ENCODE measurements around the gene HOXD3. TPM values are rescaled to one million over a fixed set of nuclear protein-coding genes. Genes with fewer than 3 reads are reported as not detected.

HOXD3 gene
- total RNA-seq, 5 donors from 2014 or later (not counting 1 experiment from before 2014, with no cell fraction given): 0.44 TPM; not detected in 4

DNA sequence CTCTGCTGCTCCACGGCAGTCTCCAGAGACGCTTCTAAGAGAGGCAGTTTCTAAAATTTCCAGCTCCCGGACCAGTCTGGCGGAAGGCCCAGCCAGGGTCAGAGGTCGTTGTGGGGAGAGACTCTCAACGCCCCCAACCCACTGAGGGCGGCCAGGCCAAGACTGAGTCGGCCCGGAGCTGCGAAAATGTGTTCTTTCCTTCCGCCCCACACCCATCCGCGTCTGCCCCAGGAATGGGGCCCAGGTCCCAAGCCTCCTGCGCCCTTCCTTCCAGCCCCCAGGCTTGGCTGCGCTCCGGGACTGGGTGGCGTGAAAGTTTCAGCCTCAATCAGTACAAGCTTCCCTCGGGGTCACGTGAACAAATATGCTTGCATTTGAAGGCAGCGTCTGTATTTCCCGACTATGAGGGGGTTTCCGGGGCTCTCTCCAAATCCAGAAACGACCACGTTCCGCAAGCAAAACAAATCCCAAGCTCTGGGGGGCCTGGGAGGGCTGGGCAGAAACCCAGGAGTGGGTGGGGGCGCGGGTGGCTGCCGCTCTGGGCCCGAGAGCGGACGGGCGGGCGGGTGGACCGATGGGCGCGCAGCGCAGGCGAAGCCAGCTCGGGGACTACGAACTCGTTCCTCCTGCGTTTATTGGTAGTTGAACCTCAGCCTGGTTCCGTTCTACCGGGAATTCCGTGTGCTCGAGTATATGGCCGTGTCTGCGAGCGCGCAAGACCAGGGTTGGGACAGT, 3.3 kb downstream of the HOXD3 start:
- no peak for ATAC-seq (replicated peaks in 1 of 4)
- Histone ChIP-seq H3K27ac (ENCODE audit: low read length) (no peak overlapping the region), H3K4me3 (ENCODE audit: control insufficient read depth in 1 of 2, extremely low read depth in 1 of 2, low read length in 1 of 2) (no peak overlapping the region), H3K36me3 (ENCODE audit: control insufficient read depth in 2 of 2, extremely low read depth in 1 of 2, insufficient read depth in 1 of 2, low read length in 1 of 2) (no peaks in the 10 kb centered on the region), H3K4me1 (ENCODE audit: control insufficient read depth in 1 of 2, extremely low read depth in 1 of 2, insufficient read depth in 2 of 2, low read length in 2 of 2) (peaks cover 2 to 34% of the 10 kb centered on the region in 2 experiments), H3K27me3 (replicated peaks in 1 of 2; ENCODE audit: control insufficient read depth in 2 of 2, extremely low read depth in 1 of 2, insufficient read depth in 2 of 2, low read length in 1 of 2) (peaks cover 30 to 94% of the 10 kb centered on the region in 2 experiments), H3K9me3 (no peaks in the 10 kb centered on the region)
- H3K9me3 Mint-ChIP-seq: peaks cover 0 to 5% (median 4%) of the 10 kb centered on the region in 3 donors
- CTCF ChIA-PET: interaction anchor here in 1 of 2 donors (0.9 kb wide), 1 partner anchor 33 kb away, joined by 3 read pairs; no protein-coding TSS in a partner anchor
- no peak for DNase-seq
- no peak overlapping the region for H3K27ac Mint-ChIP-seq
- peaks cover 19 to 27% (median 22%) of the 10 kb centered on the region in 3 donors for H3K4me1 Mint-ChIP-seq
- POLR2A ChIA-PET: interaction anchor here (0.5 to 0.6 kb wide), 5 partner anchors 9 to 365 kb away, joined by 3 to 11 read pairs (median 6); partner anchors contain the start of gene HOXD4 (in 1 of the 2)
- no peaks in the 10 kb centered on the region for H3K36me3 Mint-ChIP-seq
- peak overlapping the region in 1 of 3 donors; percentile 15 for H3K4me3 Mint-ChIP-seq
- 14% methylated on average over 44 of the region's 50 CpGs for WGBS (ENCODE audit: insufficient coverage)
- peaks cover 60 to 84% of the 10 kb centered on the region in 2 donors for H3K27me3 Mint-ChIP-seq

DNA sequence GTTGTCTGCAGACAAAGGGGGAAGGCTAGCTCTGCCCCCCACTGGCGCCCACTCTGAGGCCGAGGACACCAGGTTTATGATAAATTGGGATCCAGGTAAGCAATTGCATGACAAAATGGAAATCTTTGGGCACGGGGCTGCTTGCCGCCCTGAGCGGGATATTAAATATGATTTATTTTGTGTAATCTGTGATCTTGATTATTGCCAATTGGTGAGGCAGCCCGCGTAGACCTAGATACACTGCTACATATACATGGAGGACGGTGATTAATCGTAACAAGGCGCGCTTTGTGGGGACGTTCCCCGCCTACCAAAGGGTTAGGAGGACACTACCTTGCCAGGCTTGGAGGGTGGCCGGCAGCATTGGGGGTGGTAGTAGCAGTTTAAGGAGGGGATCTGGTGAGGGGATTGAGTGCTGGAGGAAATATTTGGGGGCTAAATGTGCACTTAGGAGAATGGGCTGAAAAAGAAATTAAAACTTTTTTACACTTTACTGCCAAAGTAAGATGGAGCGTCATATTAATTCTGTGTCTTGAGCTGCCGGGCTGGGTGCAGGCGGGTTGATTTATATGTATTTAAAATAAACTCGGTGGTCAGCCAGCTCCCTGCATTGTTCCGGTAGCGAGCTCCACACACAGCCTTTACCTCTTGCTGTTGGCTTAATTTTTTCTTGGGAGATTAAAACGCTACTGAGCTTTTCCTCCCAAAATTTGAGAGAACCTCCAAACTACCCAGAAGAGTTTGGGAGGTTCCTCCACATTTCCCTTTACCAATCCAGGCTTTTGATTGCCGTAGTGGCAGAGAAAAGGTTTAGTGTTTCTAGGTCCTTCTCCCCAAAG, 4.1 kb downstream of the HOXD3 start:
- WGBS (ENCODE audit: insufficient coverage): 25% methylated on average over 14 of the region's 22 CpGs
- Mint-ChIP-seq H3K4me3 (peak overlapping the region in 1 of 3 donors; percentile 15), H3K27me3 (peaks cover 60 to 86% of the 10 kb centered on the region in 2 donors), H3K36me3 (no peaks in the 10 kb centered on the region), H3K9me3 (peaks cover 0 to 5% (median 4%) of the 10 kb centered on the region in 3 donors), H3K27ac (no peak overlapping the region), H3K4me1 (peaks cover 19 to 27% (median 22%) of the 10 kb centered on the region in 3 donors)
- ChIA-PET POLR2A (interaction anchor here (0.5 to 0.6 kb wide), 2 partner anchors 11 to 77 kb away, joined by 3 to 6 read pairs; no protein-coding TSS in a partner anchor), CTCF (interaction anchor here in 1 of 2 donors (1.6 kb wide), 1 partner anchor 34 kb away, joined by 4 read pairs; no protein-coding TSS in a partner anchor)
- no peak overlapping the region for H3K27ac ChIP-seq (ENCODE audit: low read length)
- DNase-seq (no peak), ATAC-seq (replicated peaks in 1 of 4) (no peak)
- H3K4me3 ChIP-seq (ENCODE audit: control insufficient read depth in 1 of 2, extremely low read depth in 1 of 2, low read length in 1 of 2): no peak overlapping the region
- no peaks in the 10 kb centered on the region for H3K36me3 ChIP-seq (ENCODE audit: control insufficient read depth in 2 of 2, extremely low read depth in 1 of 2, insufficient read depth in 1 of 2, low read length in 1 of 2)
- H3K27me3 ChIP-seq (replicated peaks in 1 of 2; ENCODE audit: control insufficient read depth in 2 of 2, extremely low read depth in 1 of 2, insufficient read depth in 2 of 2, low read length in 1 of 2): peaks cover 28 to 92% of the 10 kb centered on the region in 2 experiments
- H3K9me3 ChIP-seq: no peaks in the 10 kb centered on the region
- H3K4me1 ChIP-seq (ENCODE audit: control insufficient read depth in 1 of 2, extremely low read depth in 1 of 2, insufficient read depth in 2 of 2, low read length in 2 of 2): peaks cover 2 to 36% of the 10 kb centered on the region in 2 experiments

DNA sequence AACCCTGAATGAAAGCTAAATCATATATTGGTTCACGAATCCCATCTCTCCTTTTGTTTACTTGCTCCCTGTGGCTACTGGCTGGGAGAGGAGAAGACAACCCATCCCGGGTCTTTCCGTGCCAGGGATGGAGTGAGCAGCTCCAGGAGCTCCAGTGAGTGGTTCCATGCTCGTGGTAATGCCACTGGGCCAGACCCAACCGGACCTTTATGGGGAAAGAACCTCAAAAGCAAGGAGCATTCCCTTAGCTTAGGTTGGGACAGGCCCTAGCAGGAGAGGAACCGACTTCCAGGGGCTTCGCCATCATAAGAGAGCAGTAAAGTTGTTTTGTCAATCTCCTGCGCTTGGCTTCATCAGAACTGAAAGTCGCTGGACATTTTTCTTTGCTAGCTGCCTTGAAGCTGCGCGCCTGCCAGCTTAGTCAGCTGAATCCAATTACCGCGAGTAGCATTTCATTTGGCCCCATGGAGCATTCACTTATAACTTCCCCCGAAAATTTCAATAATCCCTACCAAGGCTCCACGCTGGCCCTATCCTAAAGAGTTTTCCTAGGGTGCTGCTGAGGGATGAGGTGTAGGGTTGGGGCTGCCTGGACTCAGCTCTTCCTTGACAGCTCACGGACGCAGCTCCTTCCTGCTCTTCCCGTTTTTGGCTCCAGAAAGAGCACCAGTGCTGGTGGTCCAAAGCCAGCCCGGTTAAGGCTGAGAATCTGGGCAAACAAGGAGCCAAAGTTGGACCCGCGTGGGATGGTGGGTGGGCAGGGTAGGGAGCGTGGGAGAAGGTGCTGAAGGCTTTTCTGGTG, 4.9 kb downstream of the HOXD3 start:
- Mint-ChIP-seq H3K36me3 (no peaks in the 10 kb centered on the region), H3K9me3 (peaks cover 0 to 5% (median 4%) of the 10 kb centered on the region in 3 donors), H3K4me3 (no peak overlapping the region), H3K27ac (no peak overlapping the region), H3K27me3 (peaks cover 64 to 85% of the 10 kb centered on the region in 2 donors), H3K4me1 (peaks cover 16 to 27% (median 22%) of the 10 kb centered on the region in 3 donors)
- no peaks in the 10 kb centered on the region for H3K9me3 ChIP-seq
- H3K36me3 ChIP-seq (ENCODE audit: control insufficient read depth in 2 of 2, extremely low read depth in 1 of 2, insufficient read depth in 1 of 2, low read length in 1 of 2): no peaks in the 10 kb centered on the region
- ChIA-PET CTCF (interaction anchor here (0.7 to 1.6 kb wide), 2 partner anchors 34 to 890 kb away, joined by 3 to 4 read pairs; no protein-coding TSS in a partner anchor), POLR2A (no interaction called here)
- H3K27me3 ChIP-seq (replicated peaks in 1 of 2; ENCODE audit: control insufficient read depth in 2 of 2, extremely low read depth in 1 of 2, insufficient read depth in 2 of 2, low read length in 1 of 2): peaks cover 31 to 84% of the 10 kb centered on the region in 2 experiments
- H3K27ac ChIP-seq (ENCODE audit: low read length): no peak overlapping the region
- no peak for DNase-seq
- 10% methylated on average over 15 of the region's 22 CpGs for WGBS (ENCODE audit: insufficient coverage)
- H3K4me1 ChIP-seq (ENCODE audit: control insufficient read depth in 1 of 2, extremely low read depth in 1 of 2, insufficient read depth in 2 of 2, low read length in 2 of 2): peaks cover 2 to 36% of the 10 kb centered on the region in 2 experiments
- no peak overlapping the region for H3K4me3 ChIP-seq (ENCODE audit: control insufficient read depth in 1 of 2, extremely low read depth in 1 of 2, low read length in 1 of 2)
- ATAC-seq (replicated peaks in 1 of 4): no peak

DNA sequence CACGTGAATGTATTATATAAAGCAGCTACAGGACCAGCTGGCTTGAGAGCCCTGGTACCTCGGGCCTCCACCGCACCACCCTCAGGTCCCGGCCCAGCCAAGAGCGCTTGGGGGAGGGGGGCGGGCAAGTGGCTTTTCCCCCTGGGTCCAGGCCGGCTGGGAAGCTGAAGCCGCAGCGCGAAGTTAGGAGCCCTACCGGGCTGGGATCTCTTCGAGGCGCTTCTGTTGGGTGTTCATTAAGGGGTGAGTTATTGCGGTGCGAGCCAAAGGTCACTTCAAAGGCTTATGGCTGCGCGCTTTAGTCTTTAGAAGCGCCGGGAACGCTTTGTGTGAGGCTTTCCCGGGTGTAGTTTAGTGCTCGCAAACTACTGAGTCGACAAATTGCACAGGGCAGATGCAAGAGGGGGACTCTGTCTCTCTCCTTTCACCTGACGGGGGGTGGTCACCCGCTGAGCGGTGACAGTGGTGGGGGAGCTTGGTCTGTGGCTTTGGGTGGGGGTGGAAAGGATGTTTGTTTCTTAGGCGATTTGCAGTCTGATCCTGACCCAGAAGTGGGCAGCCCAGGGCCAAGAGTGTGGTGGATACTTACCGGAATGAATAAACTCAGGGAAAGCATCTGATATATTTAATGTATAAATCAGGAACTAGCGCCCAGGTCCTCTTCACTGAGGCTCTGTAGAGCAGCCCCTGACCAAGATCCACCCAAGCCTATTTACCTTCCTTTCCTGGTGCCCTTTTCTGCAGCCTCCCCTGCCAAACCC, 6.0 kb downstream of the HOXD3 start:
- DNase-seq (no peak), ATAC-seq (replicated peaks in 1 of 4) (no peak)
- Mint-ChIP-seq H3K27ac (no peak overlapping the region), H3K9me3 (peaks cover 0 to 5% (median 4%) of the 10 kb centered on the region in 3 donors), H3K27me3 (peaks cover 66 to 88% of the 10 kb centered on the region in 2 donors), H3K36me3 (no peaks in the 10 kb centered on the region), H3K4me1 (peaks cover 9 to 20% (median 16%) of the 10 kb centered on the region in 3 donors), H3K4me3 (no peak overlapping the region)
- no peaks in the 10 kb centered on the region for H3K9me3 ChIP-seq
- ChIA-PET POLR2A (no interaction called here), CTCF (interaction anchor here (0.6 to 1.6 kb wide), 2 partner anchors 24 to 35 kb away, joined by 3 to 4 read pairs; no protein-coding TSS in a partner anchor)
- peak overlapping the region in 1 of 2 donors; percentile 17 for H3K4me3 ChIP-seq (ENCODE audit: control insufficient read depth in 1 of 2, extremely low read depth in 1 of 2, low read length in 1 of 2)
- no peak overlapping the region for H3K27ac ChIP-seq (ENCODE audit: low read length)
- no peaks in the 10 kb centered on the region for H3K36me3 ChIP-seq (ENCODE audit: control insufficient read depth in 2 of 2, extremely low read depth in 1 of 2, insufficient read depth in 1 of 2, low read length in 1 of 2)
- H3K27me3 ChIP-seq (replicated peaks in 1 of 2; ENCODE audit: control insufficient read depth in 2 of 2, extremely low read depth in 1 of 2, insufficient read depth in 2 of 2, low read length in 1 of 2): peaks cover 38 to 75% of the 10 kb centered on the region in 2 experiments
- H3K4me1 ChIP-seq (ENCODE audit: control insufficient read depth in 1 of 2, extremely low read depth in 1 of 2, insufficient read depth in 2 of 2, low read length in 2 of 2): peaks cover 0 to 28% of the 10 kb centered on the region in 2 experiments
- WGBS (ENCODE audit: insufficient coverage): 9% methylated on average over 21 of the region's 29 CpGs

- H3K4me1 ChIP-seq (ENCODE audit: control insufficient read depth in 1 of 2, extremely low read depth in 1 of 2, insufficient read depth in 2 of 2, low read length in 2 of 2): peaks cover 0 to 25% of the 10 kb centered on the region in 2 experiments
- H3K4me3 ChIP-seq (ENCODE audit: control insufficient read depth in 1 of 2, extremely low read depth in 1 of 2, low read length in 1 of 2): no peak overlapping the region
- POLR2A ChIA-PET: no interaction called here
- Mint-ChIP-seq H3K9me3 (peaks cover 0 to 5% (median 4%) of the 10 kb centered on the region in 3 donors), H3K27me3 (peaks cover 61 to 88% of the 10 kb centered on the region in 2 donors), H3K4me1 (peaks cover 6 to 16% (median 10%) of the 10 kb centered on the region in 3 donors), H3K27ac (peak overlapping the region in 1 of 2 donors; percentile 16), H3K4me3 (peak overlapping the region in 1 of 3 donors; percentile 24), H3K36me3 (no peaks in the 10 kb centered on the region)
- H3K27me3 ChIP-seq (replicated peaks in 1 of 2; ENCODE audit: control insufficient read depth in 2 of 2, extremely low read depth in 1 of 2, insufficient read depth in 2 of 2, low read length in 1 of 2): peaks cover 37 to 72% of the 10 kb centered on the region in 2 experiments
- ATAC-seq (replicated peaks in 1 of 4): no peak
- H3K9me3 ChIP-seq: no peaks in the 10 kb centered on the region
- H3K27ac ChIP-seq (ENCODE audit: low read length): no peak overlapping the region
- no peaks in the 10 kb centered on the region for H3K36me3 ChIP-seq (ENCODE audit: control insufficient read depth in 2 of 2, extremely low read depth in 1 of 2, insufficient read depth in 1 of 2, low read length in 1 of 2)
- CTCF ChIA-PET: interaction anchor here in 1 of 2 donors (1.0 kb wide), 1 partner anchor 9 kb away, joined by 3 read pairs; no protein-coding TSS in a partner anchor
- WGBS (ENCODE audit: insufficient coverage): 0% methylated on average over 1 of the region's 12 CpGs
- no peak for DNase-seq
Observed at GRCh38 chr2:176163672-176164056, 6.6 kb downstream of the HOXD3 start.
